CD4-positive, alpha-beta T cell (primary cell): ENCODE measurements around the gene CMIP. TPM values are rescaled to one million over a fixed set of nuclear protein-coding genes. Genes with fewer than 3 reads are reported as not detected.

Source experiments
- ATAC-seq: fragments of 200-7000 bp; cut with Tn5 transposase; one replicate; pipeline ENCODE4 v1.10.0; 2022; ENCODE audit warnings: mild to moderate bottlenecking; ENCODE audit not compliant: poor library complexity
- CTCF ChIA-PET: fragments of 350-600 bp; sonication (Branson Sonifier 250); formaldehyde crosslinking; loops from one replicate; lab custom pipeline; 2021; ENCODE audit warnings: antibody characterized with exemption, inconsistent platforms; lab: Charles Lee
- POLR2A ChIA-PET: fragments of 350-600 bp; sonication (Branson Sonifier 250); formaldehyde crosslinking; loops from one replicate; lab custom pipeline; 2021; ENCODE audit warnings: antibody characterized with exemption, inconsistent platforms; lab: Charles Lee
- DNase-seq, 14 experiments: peaks; one replicate each; pipeline ENCODE4 v3.0.0-alpha.2; 2013 to 2020; ENCODE audit warnings: mixed read lengths in 2 of 14
- H3K27ac ChIP-seq, 2 donors: one replicate each; pipeline versions ENCODE4 v1.5.1 to v1.7.0; 2013; ENCODE audit warnings: low read length in 2 of 2, low read depth in 1 of 2, mild to moderate bottlenecking in 1 of 2
- H3K27me3 ChIP-seq, 2 experiments: 1 replicate in 1 of 2; 2 replicates in 1 of 2; pipeline versions ENCODE4 v1.6.1 to v1.7.0; 2013; ENCODE audit warnings: low read length in 2 of 2, control low read depth in 1 of 2, mild to moderate bottlenecking in 1 of 2, moderate library complexity in 1 of 2; ENCODE audit not compliant: insufficient read depth in 2 of 2, control insufficient read depth in 1 of 2
- H3K36me3 ChIP-seq: one replicate; pipeline ENCODE4 v1.6.1; 2013; ENCODE audit warnings: low read length, control low read depth; ENCODE audit not compliant: insufficient read depth
- H3K4me1 ChIP-seq: one replicate; pipeline ENCODE4 v1.6.1; 2013; ENCODE audit warnings: low read length, control low read depth; ENCODE audit not compliant: insufficient read depth
- H3K4me3 ChIP-seq: one replicate; pipeline ENCODE4 v1.5.1; 2013; ENCODE audit warnings: mild to moderate bottlenecking, low read length, moderate library complexity
- H3K9me3 ChIP-seq, 2 experiments: 1 replicate in 1 of 2; 2 replicates in 1 of 2; pipeline versions ENCODE4 v1.6.1 to v1.7.0; 2013; ENCODE audit warnings: low read length in 2 of 2, mild to moderate bottlenecking in 2 of 2, control low read depth in 1 of 2, moderate library complexity in 1 of 2; ENCODE audit not compliant: control insufficient read depth in 1 of 2, insufficient read depth in 1 of 2
- H3K27ac Mint-ChIP-seq: one replicate; pipeline ENCODE4 v1.8.0; 2020; ENCODE audit warnings: mixed read lengths
- H3K27me3 Mint-ChIP-seq: one replicate; pipeline ENCODE4 v1.8.0; 2021; ENCODE audit warnings: mixed read lengths
- H3K36me3 Mint-ChIP-seq: one replicate; pipeline ENCODE4 v1.8.0; 2021; ENCODE audit warnings: low read depth, mixed read lengths
- H3K4me1 Mint-ChIP-seq: one replicate; pipeline ENCODE4 v1.8.0; 2021; ENCODE audit warnings: low read depth, mixed read lengths
- H3K4me3 Mint-ChIP-seq: one replicate; pipeline ENCODE4 v1.8.0; 2020; ENCODE audit warnings: mild to moderate bottlenecking, mixed read lengths
- H3K9me3 Mint-ChIP-seq: one replicate; pipeline ENCODE4 v1.8.0; 2020; ENCODE audit warnings: mixed read lengths
- CTCF ChIP-seq: fragments of 200-600 bp; IDR thresholded peaks from one replicate; pipeline ENCODE4 v1.8.0; 2022; ENCODE audit warnings: antibody characterized with exemption, mild to moderate bottlenecking
- intact Hi-C, 2 experiments: fragments of 100-400 bp; cut with DNase I in 1 of 2; cut with micrococcal nuclease in 1 of 2; formaldehyde crosslinking; loops; one replicate each; pipeline versions ENCODE4 v1.15.1 to v1.9.0; 2023 to 2025; cut with DNase I, micrococcal nuclease
- total RNA-seq, 174 experiments: library from RNA in 2 of 174; stranded (reverse) in 2 of 174; gene quantifications; one replicate each; pipeline ENCODE4 v1.2.3 and lab custom pipeline; 2021 to 2026

The CMIP gene
- total RNA-seq, 2 experiments from 2014 or later = 33.5 to 35.3 TPM

- no peak overlapping the region for H3K27ac ChIP-seq
- Mint-ChIP-seq H3K27me3 (no peaks in the 10 kb centered on the region), H3K36me3 (peaks cover 4% of the 10 kb centered on the region), H3K9me3 (no peaks in the 10 kb centered on the region), H3K4me1 (peaks cover 58% of the 10 kb centered on the region), H3K27ac (no peak overlapping the region), H3K4me3 (no peak overlapping the region)
- ATAC-seq (no peak), DNase-seq (no peak)
- H3K27me3 ChIP-seq = no peaks in the 10 kb centered on the region
- POLR2A ChIA-PET = no interaction called here
- intact Hi-C loops = no loop called here
- H3K36me3 ChIP-seq = peaks cover 3% of the 10 kb centered on the region
- CTCF ChIA-PET = no interaction called here
- no peak for TF ChIP-seq CTCF
- H3K4me1 ChIP-seq = peaks cover 19% of the 10 kb centered on the region
- no peak overlapping the region for H3K4me3 ChIP-seq
- H3K9me3 ChIP-seq = peaks cover 0 to 18% of the 10 kb centered on the region in 2 experiments
These were observed 111.1 kb downstream of the CMIP start for GRCh38 chr16:81555660-81556059.

DNA sequence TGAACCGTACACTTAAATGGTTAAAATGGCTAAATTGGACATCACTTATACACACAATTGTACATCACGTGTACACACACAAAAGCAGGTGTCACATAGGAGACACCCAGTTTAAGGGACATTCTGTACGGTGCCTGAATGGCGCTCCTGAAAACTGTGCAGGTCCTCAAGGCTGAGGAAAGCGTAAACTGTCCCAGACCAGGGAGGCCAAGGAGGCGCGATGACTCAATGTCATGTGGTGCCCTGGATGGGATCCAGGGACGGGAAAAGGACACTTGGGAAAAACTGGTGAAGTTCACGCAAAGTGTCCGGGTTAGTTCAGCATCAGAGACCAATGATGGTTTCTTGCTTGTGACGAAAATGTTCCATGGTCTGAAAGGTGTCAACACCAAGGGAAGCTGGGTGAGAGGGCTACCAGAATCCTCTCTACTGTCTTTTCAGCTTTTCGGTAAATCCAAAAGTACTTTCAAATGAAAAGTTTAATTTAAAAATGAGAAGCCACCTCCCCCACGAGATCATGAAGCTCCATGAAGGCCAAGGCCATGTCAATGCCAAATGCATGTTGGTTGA, 112.2 kb downstream of the CMIP start:
- H3K4me3 Mint-ChIP-seq = no peak overlapping the region
- H3K27me3 Mint-ChIP-seq = no peaks in the 10 kb centered on the region
- no peaks in the 10 kb centered on the region for H3K9me3 Mint-ChIP-seq
- peaks cover 3% of the 10 kb centered on the region for H3K36me3 ChIP-seq
- intact Hi-C loops = no loop called here
- H3K36me3 Mint-ChIP-seq = peaks cover 4% of the 10 kb centered on the region
- peaks cover 58% of the 10 kb centered on the region for H3K4me1 Mint-ChIP-seq
- no peaks in the 10 kb centered on the region for H3K27me3 ChIP-seq
- H3K27ac Mint-ChIP-seq = no peak overlapping the region
- peaks cover 9% of the 10 kb centered on the region for H3K4me1 ChIP-seq
- no peak overlapping the region for H3K27ac ChIP-seq
- TF ChIP-seq CTCF = no peak
- no peak overlapping the region for H3K4me3 ChIP-seq
- ATAC-seq (no peak), DNase-seq (no peak)
- CTCF ChIA-PET = no interaction called here
- peaks cover 0 to 14% of the 10 kb centered on the region in 2 experiments for H3K9me3 ChIP-seq
- POLR2A ChIA-PET = no interaction called here

DNA sequence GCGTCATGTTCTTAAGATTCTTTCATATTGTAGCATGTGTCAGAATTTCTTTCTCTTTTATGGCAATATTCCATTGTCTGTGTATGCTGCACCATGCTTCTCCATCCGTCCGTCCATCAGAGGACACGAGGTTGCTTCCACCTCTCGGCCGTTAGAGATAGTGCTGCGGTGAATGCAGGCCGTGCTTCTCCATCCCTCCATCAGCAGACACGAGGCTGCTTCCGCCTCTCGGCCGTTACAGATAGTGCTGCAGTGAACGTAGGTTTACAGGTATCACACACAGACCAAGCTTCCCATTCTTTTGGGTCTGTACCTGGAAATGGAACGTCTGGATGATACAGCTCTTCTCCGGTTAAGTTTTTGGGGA, 113.5 kb downstream of the CMIP start:
- H3K4me3 ChIP-seq = no peak overlapping the region
- no peak overlapping the region for H3K4me3 Mint-ChIP-seq

More for the DNA sequence above, 113.5 kb downstream of the CMIP start:
- Mint-ChIP-seq H3K27ac (no peak overlapping the region), H3K36me3 (peaks cover 4% of the 10 kb centered on the region), H3K4me1 (peaks cover 49% of the 10 kb centered on the region), H3K27me3 (no peaks in the 10 kb centered on the region), H3K9me3 (no peaks in the 10 kb centered on the region)
- TF ChIP-seq CTCF = no peak
- Histone ChIP-seq H3K27me3 (no peaks in the 10 kb centered on the region), H3K27ac (no peak overlapping the region), H3K9me3 (peaks cover 0 to 9% of the 10 kb centered on the region in 2 experiments), H3K36me3 (peaks cover 3% of the 10 kb centered on the region), H3K4me1 (peaks cover 4% of the 10 kb centered on the region)
- ChIA-PET POLR2A (no interaction called here), CTCF (no interaction called here)
- DNase-seq (no peak), ATAC-seq (no peak)
- intact Hi-C loops = no loop called here
